Chondrocyte (in vitro differentiated cells): Measurements from ENCODE around the gene ANKS3. TPM values are rescaled to one million over a fixed set of nuclear protein-coding genes. Genes with fewer than 3 reads are reported as not detected.
A peak's percentile ranks its signal among the peaks of the same experiment; 100 is the strongest.

Experiments used
- DNase-seq: peaks from one replicate; pipeline ENCODE4 v3.0.0; 2021; ENCODE audit warnings: mixed read lengths, low spot score
- H3K27ac Mint-ChIP-seq: one replicate; pipeline ENCODE4 v1.8.0; 2021; ENCODE audit warnings: mild to moderate bottlenecking, moderate library complexity, mixed read lengths; ENCODE audit not compliant: unreplicated experiment
- H3K27me3 Mint-ChIP-seq: 2 replicates; pipeline ENCODE4 v1.8.0; 2021; ENCODE audit warnings: low read depth, mixed read lengths
- H3K36me3 Mint-ChIP-seq: 2 replicates; pipeline ENCODE4 v1.8.0; 2021; ENCODE audit warnings: low read depth, mixed read lengths
- H3K4me1 Mint-ChIP-seq: 2 replicates; pipeline ENCODE4 v1.8.0; 2021; ENCODE audit warnings: low read depth, mild to moderate bottlenecking, mixed read lengths
- H3K4me3 Mint-ChIP-seq: one replicate; pipeline ENCODE4 v1.8.0; 2021; ENCODE audit warnings: mild to moderate bottlenecking, moderate library complexity, mixed read lengths; ENCODE audit not compliant: unreplicated experiment
- H3K9me3 Mint-ChIP-seq: 2 replicates; pipeline ENCODE4 v1.8.0; 2021; ENCODE audit warnings: low read depth, mixed read lengths
- CTCF ChIP-seq: fragments of 200-600 bp; sonication (generic); IDR thresholded peaks from 2 replicates; pipeline ENCODE4 v1.5.0; 2021; ENCODE audit warnings: antibody characterized with exemption, mild to moderate bottlenecking, moderate library complexity
- total RNA-seq: library from RNA; stranded (reverse); gene quantifications from 3 replicates; pipeline ENCODE4 v1.2.1, GENCODE V29; 2021

ANKS3 gene
- total RNA-seq, 1 donor from 2014 or later, result 21.8 TPM

GRCh38 chr16:4668313-4668960 lies 65.6 kb downstream of the ANKS3 start:
- no peak for DNase-seq
- H3K27me3 Mint-ChIP-seq, result no peaks in the 10 kb centered on the region
- peaks cover 13% of the 10 kb centered on the region for H3K36me3 Mint-ChIP-seq
- H3K27ac Mint-ChIP-seq, result no peak overlapping the region
- H3K4me3 Mint-ChIP-seq, result no peak overlapping the region
- H3K9me3 Mint-ChIP-seq, result no peaks in the 10 kb centered on the region
- H3K4me1 Mint-ChIP-seq, result peaks cover 2% of the 10 kb centered on the region
- no peak for TF ChIP-seq CTCF

GRCh38 chr16:4667203-4667963 lies 66.7 kb downstream of the ANKS3 start:
- no peak overlapping the region for H3K4me3 Mint-ChIP-seq
- H3K27ac Mint-ChIP-seq, result no peak overlapping the region
- DNase-seq, result no peak
- peaks cover 14% of the 10 kb centered on the region for H3K36me3 Mint-ChIP-seq
- H3K27me3 Mint-ChIP-seq, result no peaks in the 10 kb centered on the region
- no peak for TF ChIP-seq CTCF
- no peaks in the 10 kb centered on the region for H3K9me3 Mint-ChIP-seq
- peaks cover 5% of the 10 kb centered on the region for H3K4me1 Mint-ChIP-seq

DNA sequence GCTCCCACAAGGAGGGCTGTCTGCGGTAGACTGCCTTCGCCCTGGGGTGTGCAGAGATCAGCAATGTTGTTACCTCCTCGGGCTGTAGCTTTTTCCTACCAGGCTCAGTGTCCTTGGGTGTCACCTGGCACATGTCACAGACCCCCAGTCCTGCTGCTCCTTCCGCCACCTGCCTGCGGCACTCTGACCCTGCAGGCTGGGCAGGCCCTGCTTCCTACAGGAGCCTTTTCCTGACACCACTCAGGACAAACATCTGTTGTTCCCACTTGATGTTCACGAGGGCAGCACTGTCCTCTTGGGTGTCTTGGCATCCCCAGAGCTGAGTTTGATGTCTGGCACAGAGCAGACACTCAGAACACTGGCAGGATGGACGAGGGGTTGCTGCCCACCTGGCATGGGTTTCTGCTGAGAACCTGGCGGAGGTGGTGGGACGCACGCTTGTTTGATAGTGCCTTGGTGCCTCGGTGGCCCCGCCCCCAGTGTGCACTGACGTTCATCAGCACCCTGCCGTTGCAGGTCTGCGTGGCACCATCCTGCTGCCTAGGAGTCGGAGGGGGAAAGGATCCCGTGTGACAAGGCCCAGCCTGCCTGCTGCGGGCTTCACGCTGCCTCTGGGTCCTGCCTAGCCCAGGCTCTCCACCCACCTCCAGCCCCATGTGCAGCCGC lies 67.4 kb downstream of the ANKS3 start:
- no peak overlapping the region for H3K27ac Mint-ChIP-seq
- no peak overlapping the region for H3K4me3 Mint-ChIP-seq
- H3K36me3 Mint-ChIP-seq, result peaks cover 14% of the 10 kb centered on the region
- DNase-seq, result no peak
- H3K9me3 Mint-ChIP-seq, result no peaks in the 10 kb centered on the region
- no peaks in the 10 kb centered on the region for H3K27me3 Mint-ChIP-seq
- H3K4me1 Mint-ChIP-seq, result peaks cover 5% of the 10 kb centered on the region
- TF ChIP-seq CTCF, result no peak

DNA sequence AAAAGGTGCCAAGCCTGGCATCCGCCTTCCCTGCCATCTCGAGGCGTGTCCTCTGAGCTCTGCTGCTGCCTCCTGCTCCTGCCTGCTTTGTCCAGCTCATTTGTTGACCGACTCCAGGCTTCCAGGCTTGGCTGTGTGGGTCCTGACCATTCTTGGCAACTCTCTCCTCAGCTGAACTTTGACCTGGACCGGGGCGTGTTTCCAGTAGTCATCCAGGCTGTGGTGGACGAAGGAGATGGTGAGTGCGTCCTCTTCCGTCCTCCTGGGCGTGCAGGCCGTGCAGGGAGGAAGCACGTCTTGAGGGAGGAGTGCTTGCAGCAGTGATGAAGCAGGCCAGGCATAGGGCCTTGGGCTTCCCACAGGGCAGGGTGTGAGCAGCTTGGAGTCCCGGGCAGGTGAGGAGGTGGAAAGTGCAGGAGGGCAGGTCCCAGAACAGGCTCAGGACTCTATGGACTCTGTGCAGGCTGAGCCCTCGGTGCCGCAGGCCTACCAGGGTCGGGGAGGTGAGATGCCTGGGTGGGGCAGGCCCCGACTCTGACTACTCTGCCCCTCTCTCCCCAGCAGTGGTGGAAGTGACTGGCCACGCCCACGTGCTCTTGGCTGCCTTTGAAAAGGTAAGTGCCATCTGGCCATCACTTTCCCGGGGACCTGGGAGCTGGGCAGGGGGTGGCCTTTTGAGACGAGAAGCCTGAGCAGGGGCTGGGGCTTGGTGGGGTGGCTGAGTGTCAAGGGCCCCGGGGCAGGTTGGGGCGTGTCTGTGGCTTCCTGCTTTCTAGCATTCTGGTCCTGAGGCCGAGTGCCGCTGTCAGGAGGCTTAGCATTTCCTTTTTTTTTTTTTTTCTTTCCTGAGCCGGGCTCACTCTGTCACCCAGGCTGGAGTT lies 69.3 kb downstream of the ANKS3 start:
- no peak for TF ChIP-seq CTCF
- Mint-ChIP-seq H3K4me1 (peaks cover 13% of the 10 kb centered on the region), H3K27me3 (no peaks in the 10 kb centered on the region), H3K36me3 (peaks cover 14% of the 10 kb centered on the region), H3K4me3 (no peak overlapping the region), H3K27ac (peak overlapping the region; percentile 25), H3K9me3 (no peaks in the 10 kb centered on the region)
- no peak for DNase-seq
